ENCODE results near the gene UBE4B.
"Not testable (repeated sequence)": the region's sequence is repeated elsewhere in the genome, so short reads cannot be mapped to it uniquely, and the experiment has no call there.

UBE4B gene

GRCh38 chr1:10074059-10074851, 41.5 kb downstream of the UBE4B start:
- no peak for DNase-seq

GRCh38 chr1:10074852-10075730, 42.3 kb downstream of the UBE4B start:
- DNase-seq, result no peak

- no peak for DNase-seq
Observed at GRCh38 chr1:10075732-10076131, 43.0 kb downstream of the UBE4B start.

- no peak for DNase-seq
Observed at GRCh38 chr1:10078494-10078893, 45.7 kb downstream of the UBE4B start.

GRCh38 chr1:10080523-10080922, 47.8 kb downstream of the UBE4B start:
- no peak for DNase-seq

- no peak for DNase-seq
Observed at GRCh38 chr1:10082785-10083479, 50.2 kb downstream of the UBE4B start.

GRCh38 chr1:10084045-10084444, 51.3 kb downstream of the UBE4B start:
- no peak for DNase-seq

GRCh38 chr1:10085076-10085475, 52.3 kb downstream of the UBE4B start:
- no peak for DNase-seq

- no peak for DNase-seq
Observed at GRCh38 chr1:10087210-10087609, 54.5 kb downstream of the UBE4B start.

GRCh38 chr1:10101929-10102328, 69.2 kb downstream of the UBE4B start:
- no peak for DNase-seq

GRCh38 chr1:10103193-10103592, 70.4 kb downstream of the UBE4B start:
- DNase-seq, result no peak

GRCh38 chr1:10104834-10105233, 72.1 kb downstream of the UBE4B start:
- no peak for DNase-seq

- DNase-seq, result no peak
Observed at GRCh38 chr1:10105484-10105883, 72.7 kb downstream of the UBE4B start.

- DNase-seq, result no peak
Observed at GRCh38 chr1:10106241-10106640, 73.5 kb downstream of the UBE4B start.

- DNase-seq, result no peak
Observed at GRCh38 chr1:10106756-10107475, 74.2 kb downstream of the UBE4B start.

- not testable (repeated sequence) for DNase-seq
Observed at GRCh38 chr1:10107476-10107847, 74.7 kb downstream of the UBE4B start.

GRCh38 chr1:10108134-10108663, 75.4 kb downstream of the UBE4B start:
- no peak for DNase-seq

- DNase-seq, result no peak
Observed at GRCh38 chr1:10108948-10109708, 76.4 kb downstream of the UBE4B start.

GRCh38 chr1:10113501-10113900, 80.7 kb downstream of the UBE4B start:
- DNase-seq, result no peak

- DNase-seq, result no peak
Observed at GRCh38 chr1:10114746-10115145, 82.0 kb downstream of the UBE4B start.

GRCh38 chr1:10117132-10117531, 84.4 kb downstream of the UBE4B start:
- DNase-seq, result no peak

- DNase-seq, result no peak
Observed at GRCh38 chr1:10117865-10118264, 85.1 kb downstream of the UBE4B start.
